WTC11 (cell line): Measurements from ENCODE around the gene RCC2. TPM values are rescaled to one million over a fixed set of nuclear protein-coding genes. Genes with fewer than 3 reads are reported as not detected.
A peak's percentile ranks its signal among the peaks of the same experiment; 100 is the strongest.

ENCODE experiments used
- ATAC-seq: fragments of 200-7000 bp; cut with Tn5 transposase; 2 replicates; pipeline ENCODE4 v1.10.0; 2021; ENCODE audit warnings: mild to moderate bottlenecking, moderate library complexity
- CTCF ChIA-PET: fragments of 300-600 bp; sonication (Branson Sonifier 250); formaldehyde crosslinking; loops from one replicate; lab custom pipeline; 2021; ENCODE audit warnings: antibody characterized with exemption; lab: Charles Lee
- POLR2A ChIA-PET: fragments of 350-600 bp; sonication (Branson Sonifier 250); formaldehyde crosslinking; loops from one replicate; lab custom pipeline; 2021; ENCODE audit warnings: antibody characterized with exemption; lab: Charles Lee
- DNase-seq: peaks from one replicate; pipeline ENCODE4 v3.0.0; 2021; ENCODE audit warnings: low spot score
- H3K27ac Mint-ChIP-seq: 2 replicates; pipeline ENCODE4 v1.8.0; 2021; ENCODE audit warnings: mixed read lengths
- H3K27me3 Mint-ChIP-seq: 2 replicates; pipeline ENCODE4 v1.8.0; 2021; ENCODE audit warnings: low read depth, mild to moderate bottlenecking, moderate library complexity, mixed read lengths
- H3K36me3 Mint-ChIP-seq: 2 replicates; pipeline ENCODE4 v1.8.0; 2021; ENCODE audit warnings: mixed read lengths
- H3K4me1 Mint-ChIP-seq: 2 replicates; pipeline ENCODE4 v1.8.0; 2022; ENCODE audit warnings: mixed read lengths
- H3K4me3 Mint-ChIP-seq: 2 replicates; pipeline ENCODE4 v1.8.0; 2021; ENCODE audit warnings: mild to moderate bottlenecking, moderate library complexity, mixed read lengths
- H3K9me3 Mint-ChIP-seq: 2 replicates; pipeline ENCODE4 v1.8.0; 2021; ENCODE audit warnings: mixed read lengths
- CDX4 ChIP-seq: fragments of 250-450 bp; sonication (Bioruptor Pico); IDR thresholded peaks from 2 replicates; pipeline ENCODE4 v1.9.0; 2021; ENCODE audit warnings: moderate library complexity, mild to moderate bottlenecking, inconsistent platforms, borderline replicate concordance
- CREB1 ChIP-seq: sonication (generic); formaldehyde crosslinking; IDR thresholded peaks from 2 replicates; pipeline ENCODE4 v1.8.0; 2023; ENCODE audit warnings: mild to moderate bottlenecking, missing genetic modification reagents
- CTCF ChIP-seq: fragments of 200-600 bp; IDR thresholded peaks from 2 replicates; pipeline ENCODE4 v1.8.0; 2022; ENCODE audit warnings: antibody characterized with exemption
- E2F1 ChIP-seq: sonication (generic); formaldehyde crosslinking; IDR thresholded peaks from 2 replicates; pipeline ENCODE4 v1.8.0; 2022; ENCODE audit warnings: mild to moderate bottlenecking, missing genetic modification reagents
- ELF4 ChIP-seq: sonication (generic); formaldehyde crosslinking; IDR thresholded peaks from 2 replicates; pipeline ENCODE4 v1.8.1; 2022; ENCODE audit warnings: low read depth, mild to moderate bottlenecking, moderate library complexity, missing genetic modification reagents
- FOXK1 ChIP-seq: sonication (generic); formaldehyde crosslinking; IDR thresholded peaks from 2 replicates; pipeline ENCODE4 v1.8.0; 2022; ENCODE audit warnings: mild to moderate bottlenecking, moderate library complexity, missing genetic modification reagents
- GABPB1 ChIP-seq: sonication (generic); formaldehyde crosslinking; IDR thresholded peaks from 2 replicates; pipeline ENCODE4 v1.8.1; 2023; ENCODE audit warnings: mild to moderate bottlenecking, missing genetic modification reagents
- GTF2I ChIP-seq: fragments of 250-450 bp; sonication (Bioruptor Pico); conservative IDR thresholded peaks from 2 replicates; pipeline ENCODE4 v1.4.0; 2021; ENCODE audit warnings: mild to moderate bottlenecking
- HMGA2 ChIP-seq: fragments of 250-450 bp; sonication (Bioruptor Pico); IDR thresholded peaks from 2 replicates; pipeline ENCODE4 v1.4.0; 2021; ENCODE audit warnings: mild to moderate bottlenecking, moderate library complexity
- IRF2 ChIP-seq: sonication (generic); formaldehyde crosslinking; IDR thresholded peaks from 2 replicates; pipeline ENCODE4 v1.8.0; 2022; ENCODE audit warnings: low read depth, missing genetic modification reagents, borderline replicate concordance
- PRRX2 ChIP-seq: fragments of 250-450 bp; sonication (Bioruptor Pico); IDR thresholded peaks from 2 replicates; pipeline ENCODE4 v1.8.0; 2021; ENCODE audit warnings: mild to moderate bottlenecking
- USF2 ChIP-seq: sonication (generic); formaldehyde crosslinking; IDR thresholded peaks from 2 replicates; pipeline ENCODE4 v1.8.1; 2023; ENCODE audit warnings: mild to moderate bottlenecking, missing genetic modification reagents, moderate library complexity
- ZBTB21 ChIP-seq: sonication (generic); formaldehyde crosslinking; IDR thresholded peaks from 2 replicates; pipeline ENCODE4 v1.8.1; 2023; ENCODE audit warnings: mild to moderate bottlenecking, missing genetic modification reagents, borderline replicate concordance
- ZBTB43 ChIP-seq: sonication (generic); formaldehyde crosslinking; IDR thresholded peaks from 2 replicates; pipeline ENCODE4 v1.8.1; 2023; ENCODE audit warnings: mild to moderate bottlenecking, missing genetic modification reagents
- ZNF121 ChIP-seq: sonication (generic); formaldehyde crosslinking; IDR thresholded peaks from 2 replicates; pipeline ENCODE4 v1.8.0; 2023; ENCODE audit warnings: missing genetic modification reagents
- ZNF219 ChIP-seq: sonication (generic); formaldehyde crosslinking; IDR thresholded peaks from 2 replicates; pipeline ENCODE4 v1.8.0; 2023; ENCODE audit warnings: missing genetic modification reagents, mild to moderate bottlenecking, borderline replicate concordance
- ZNF425 ChIP-seq: fragments of 250-450 bp; sonication (Bioruptor Pico); conservative IDR thresholded peaks from 2 replicates; pipeline ENCODE4 v1.9.0; 2021; ENCODE audit warnings: mild to moderate bottlenecking
- total RNA-seq: library from RNA; stranded (reverse); gene quantifications from 3 replicates; pipeline ENCODE4 v1.2.3, GENCODE V29; 2021

Gene RCC2
- total RNA-seq, 1 experiment from 2014 or later: 377 TPM

- no peak for TF ChIP-seq GABPB1
- TF ChIP-seq, all 79 proteins: peak for 0
Measured at GRCh38 chr1:17401841-17402240, 37.6 kb downstream of the RCC2 start (continued).

- no peak for TF ChIP-seq GTF2I (CRISPR knock-in tag)
- no peak for TF ChIP-seq ZBTB43
- TF ChIP-seq ZNF425 (CRISPR knock-in tag): no peak
- no peak for TF ChIP-seq PRRX2 (CRISPR knock-in tag)
- TF ChIP-seq E2F1 (CRISPR knock-in tag): no peak
- no peak for TF ChIP-seq USF2 (CRISPR knock-in tag)
- no peak for TF ChIP-seq CREB1
- no peak for TF ChIP-seq ZNF121 (CRISPR knock-in tag)
- TF ChIP-seq FOXK1 (CRISPR knock-in tag): no peak
- TF ChIP-seq ZBTB21 (CRISPR knock-in tag): no peak
- no peak for TF ChIP-seq ZNF219 (CRISPR knock-in tag)
- TF ChIP-seq IRF2 (CRISPR knock-in tag): no peak
- TF ChIP-seq ELF4 (CRISPR knock-in tag): no peak
- Mint-ChIP-seq H3K4me3 (no peak overlapping the region), H3K9me3 (no peaks in the 10 kb centered on the region), H3K4me1 (peaks cover 25% of the 10 kb centered on the region), H3K36me3 (no peaks in the 10 kb centered on the region), H3K27ac (0 out of 2 replicates have a peak overlapping the region, but pooled peaks have one; percentile 3), H3K27me3 (no peaks in the 10 kb centered on the region)
- ATAC-seq: peak; percentile 21
- ChIA-PET POLR2A (interaction anchor here (0.6 kb wide), 1 partner anchor 271 kb away, joined by 3 read pairs; no protein-coding TSS in a partner anchor), CTCF (interaction anchor here (1.1 to 1.5 kb wide), 3 partner anchors 29 to 276 kb away, joined by 3 read pairs; no protein-coding TSS in a partner anchor)
- no peak for DNase-seq
Measured at GRCh38 chr1:17400725-17401341, 38.6 kb downstream of the RCC2 start.

GRCh38 chr1:17397910-17398695 lies 41.4 kb downstream of the RCC2 start:
- ChIA-PET CTCF (interaction anchor here (0.6 to 1.2 kb wide), 2 partner anchors 27 to 220 kb away, joined by 3 to 5 read pairs; no protein-coding TSS in a partner anchor), POLR2A (no interaction called here)
- no peaks in the 10 kb centered on the region for H3K27me3 Mint-ChIP-seq
- ATAC-seq: no peak
- DNase-seq: no peak
- no peak overlapping the region for H3K4me3 Mint-ChIP-seq
- peaks cover 10% of the 10 kb centered on the region for H3K4me1 Mint-ChIP-seq
- no peak overlapping the region for H3K27ac Mint-ChIP-seq
- H3K36me3 Mint-ChIP-seq: no peaks in the 10 kb centered on the region
- no peaks in the 10 kb centered on the region for H3K9me3 Mint-ChIP-seq
- TF ChIP-seq ZBTB21 (CRISPR knock-in tag) (no peak), CDX4 (no peak), HMGA2 (no peak), CTCF (no peak), ELF4 (CRISPR knock-in tag) (no peak)
